Loucy (cell line): Measurements from ENCODE around the gene SLX4IP.

Experiments
- H2AFZ ChIP-seq: fragments of 200-600 bp; sonication (generic); 2 replicates; pipeline ENCODE4 v1.6.0; 2016; ENCODE audit warnings: antibody characterized with exemption, mild to moderate bottlenecking, low read length, moderate library complexity
- H3F3A ChIP-seq: fragments of 200-600 bp; 2 replicates; pipeline ENCODE4 v1.6.0; 2016; ENCODE audit warnings: antibody characterized with exemption, low read depth, mild to moderate bottlenecking
- H3K27me3 ChIP-seq: fragments of 200-600 bp; sonication (generic); 2 replicates; pipeline ENCODE4 v1.6.1; 2014; ENCODE audit warnings: low read length, mild to moderate bottlenecking; ENCODE audit not compliant: insufficient read depth, poor library complexity, severe bottlenecking
- H3K36me3 ChIP-seq: fragments of 200-600 bp; sonication (generic); 2 replicates; pipeline ENCODE4 v1.6.1; 2016; ENCODE audit warnings: low read length; ENCODE audit not compliant: insufficient read depth
- H3K4me1 ChIP-seq: fragments of 200-600 bp; sonication (generic); 2 replicates; pipeline ENCODE4 v1.5.1; 2014; ENCODE audit warnings: low read length, mild to moderate bottlenecking; ENCODE audit not compliant: insufficient read depth, poor library complexity, severe bottlenecking
- H3K4me2 ChIP-seq: fragments of 200-600 bp; sonication (generic); 2 replicates; pipeline ENCODE4 v1.6.0; 2014; ENCODE audit warnings: antibody characterized with exemption, low read length, low read depth, mild to moderate bottlenecking; ENCODE audit not compliant: poor library complexity, severe bottlenecking
- H3K4me3 ChIP-seq: fragments of 200-600 bp; sonication (generic); 2 replicates; pipeline ENCODE4 v1.5.1; 2014; ENCODE audit warnings: low read length, mild to moderate bottlenecking, mixed read lengths; ENCODE audit not compliant: poor library complexity, severe bottlenecking
- H3K79me2 ChIP-seq: fragments of 200-600 bp; sonication (generic); 2 replicates; pipeline ENCODE4 v1.6.1; 2014; ENCODE audit warnings: low read length; ENCODE audit not compliant: insufficient read depth
- H3K9ac ChIP-seq: fragments of 200-600 bp; sonication (generic); 2 replicates; pipeline ENCODE4 v1.6.0; 2014; ENCODE audit warnings: mild to moderate bottlenecking, low read depth, low read length, moderate library complexity; ENCODE audit not compliant: poor library complexity, severe bottlenecking
- H3K9me2 ChIP-seq: fragments of 200-600 bp; sonication (generic); replicated peaks from 2 replicates; pipeline ENCODE4 v1.6.1; 2016; ENCODE audit warnings: low read depth, low read length, mixed read lengths
- H3K9me3 ChIP-seq: fragments of 200-600 bp; sonication (generic); 2 replicates; pipeline ENCODE4 v1.6.1; 2014; ENCODE audit warnings: mild to moderate bottlenecking, antibody characterized with exemption, low read length, low read depth; ENCODE audit not compliant: insufficient read depth
- H4K20me1 ChIP-seq: fragments of 200-600 bp; sonication (generic); 2 replicates; pipeline ENCODE4 v1.6.0; 2014; ENCODE audit warnings: antibody characterized with exemption, low read length, mild to moderate bottlenecking; ENCODE audit not compliant: insufficient read depth, poor library complexity, severe bottlenecking
- EZH2phosphoT487 ChIP-seq: fragments of 200-600 bp; IDR thresholded peaks from 2 replicates; pipeline ENCODE4 v1.6.1; 2018; ENCODE audit warnings: antibody characterized with exemption, mild to moderate bottlenecking, moderate library complexity, borderline replicate concordance
- TF ChIP-seq, protein P1 (sequence below): fragments of 200-600 bp; sonication (generic); conservative IDR thresholded peaks from 2 replicates; pipeline ENCODE4 v1.5.1; 2014; ENCODE audit warnings: mild to moderate bottlenecking, antibody characterized with exemption, low read length

SLX4IP gene

DNA sequence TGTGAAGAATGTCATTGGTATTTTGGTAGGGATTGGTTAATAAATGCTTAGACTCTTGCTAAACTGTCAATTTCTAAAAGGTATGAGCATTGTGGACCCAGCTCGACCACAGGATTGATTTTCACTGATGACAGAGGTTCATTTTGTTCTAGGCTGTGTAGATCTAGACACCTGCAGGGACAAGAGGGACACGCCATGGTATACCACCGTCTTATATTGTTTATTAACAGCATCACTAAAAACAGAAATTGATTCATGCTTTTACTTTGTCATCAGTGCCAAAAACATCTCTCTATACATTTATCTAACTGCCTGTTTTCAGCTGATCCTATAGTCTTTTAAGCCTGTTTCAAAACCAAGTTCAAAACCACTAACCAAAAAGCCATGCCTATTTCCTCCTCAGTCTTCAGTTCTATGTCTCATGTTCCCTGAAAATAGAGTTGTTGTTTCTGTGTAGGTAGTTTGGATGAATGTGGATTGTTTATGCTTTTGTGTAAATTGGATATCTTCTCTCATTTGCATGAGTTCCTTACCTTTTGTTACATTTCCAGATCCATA, 128.9 kb downstream of the SLX4IP start:
- Histone ChIP-seq H3K79me2 (no peaks in the 10 kb centered on the region), H3K4me1 (peaks cover 29% of the 10 kb centered on the region), H2AFZ (no peak overlapping the region), H3K27me3 (no peaks in the 10 kb centered on the region), H3K9me2 (no peaks in the 10 kb centered on the region), H3K4me3 (no peak overlapping the region), H3K9ac (no peak overlapping the region), H3K36me3 (peaks cover 3% of the 10 kb centered on the region; the same call in 1 of the 2 replicates), H4K20me1 (no peaks in the 10 kb centered on the region), H3F3A (no peaks in the 10 kb centered on the region), H3K9me3 (no peaks in the 10 kb centered on the region), H3K4me2 (peak overlapping the region; percentile 23)
- TF ChIP-seq EZH2phosphoT487: no peak
- TF ChIP-seq, protein P1, sequence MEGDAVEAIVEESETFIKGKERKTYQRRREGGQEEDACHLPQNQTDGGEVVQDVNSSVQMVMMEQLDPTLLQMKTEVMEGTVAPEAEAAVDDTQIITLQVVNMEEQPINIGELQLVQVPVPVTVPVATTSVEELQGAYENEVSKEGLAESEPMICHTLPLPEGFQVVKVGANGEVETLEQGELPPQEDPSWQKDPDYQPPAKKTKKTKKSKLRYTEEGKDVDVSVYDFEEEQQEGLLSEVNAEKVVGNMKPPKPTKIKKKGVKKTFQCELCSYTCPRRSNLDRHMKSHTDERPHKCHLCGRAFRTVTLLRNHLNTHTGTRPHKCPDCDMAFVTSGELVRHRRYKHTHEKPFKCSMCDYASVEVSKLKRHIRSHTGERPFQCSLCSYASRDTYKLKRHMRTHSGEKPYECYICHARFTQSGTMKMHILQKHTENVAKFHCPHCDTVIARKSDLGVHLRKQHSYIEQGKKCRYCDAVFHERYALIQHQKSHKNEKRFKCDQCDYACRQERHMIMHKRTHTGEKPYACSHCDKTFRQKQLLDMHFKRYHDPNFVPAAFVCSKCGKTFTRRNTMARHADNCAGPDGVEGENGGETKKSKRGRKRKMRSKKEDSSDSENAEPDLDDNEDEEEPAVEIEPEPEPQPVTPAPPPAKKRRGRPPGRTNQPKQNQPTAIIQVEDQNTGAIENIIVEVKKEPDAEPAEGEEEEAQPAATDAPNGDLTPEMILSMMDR: no peak

DNA sequence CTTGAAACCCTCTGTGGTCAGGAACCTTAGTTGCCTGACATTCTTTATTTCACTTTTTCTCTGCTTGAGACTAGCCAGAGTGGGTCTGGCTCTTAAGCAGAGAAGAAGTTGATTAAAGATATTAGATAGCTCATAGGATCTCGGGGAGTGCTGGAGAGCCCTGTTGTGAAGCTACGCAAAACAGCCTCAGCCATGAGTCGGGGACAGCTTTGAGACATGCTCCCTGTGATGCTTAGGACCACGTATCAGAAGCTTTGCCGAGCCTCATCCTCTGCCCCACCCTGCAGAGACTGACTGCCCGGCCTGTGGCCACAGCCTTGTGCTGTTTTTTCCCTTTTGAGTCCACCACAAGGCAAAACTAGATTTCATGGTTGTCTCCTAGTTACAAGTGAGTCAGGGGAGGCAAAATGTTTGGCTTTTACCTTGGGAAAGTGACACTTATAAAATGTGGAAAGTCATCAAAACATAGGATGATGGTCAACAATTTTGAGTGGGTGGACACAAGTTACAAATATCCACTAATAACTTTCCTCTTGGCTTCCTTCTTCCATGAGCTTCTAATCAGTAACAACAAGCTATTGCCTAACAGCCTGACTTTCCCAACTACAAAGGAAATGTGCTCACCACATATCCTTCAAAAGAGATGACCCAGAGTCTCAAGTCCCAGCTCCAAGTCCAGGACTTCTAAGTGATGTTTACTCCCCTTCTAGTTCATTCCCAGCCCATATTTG, 130.3 kb downstream of the SLX4IP start:
- Histone ChIP-seq H2AFZ (no peak overlapping the region), H3K4me1 (peaks cover 29% of the 10 kb centered on the region), H4K20me1 (no peaks in the 10 kb centered on the region), H3K9ac (no peak overlapping the region), H3K4me2 (no peak overlapping the region), H3K9me2 (no peaks in the 10 kb centered on the region), H3K27me3 (no peaks in the 10 kb centered on the region), H3K9me3 (no peaks in the 10 kb centered on the region), H3K79me2 (no peaks in the 10 kb centered on the region), H3F3A (no peaks in the 10 kb centered on the region), H3K4me3 (no peak overlapping the region), H3K36me3 (peaks cover 6% of the 10 kb centered on the region; the same call in 1 of the 2 replicates)
- TF ChIP-seq, protein P1: no peak
- no peak for TF ChIP-seq EZH2phosphoT487

DNA sequence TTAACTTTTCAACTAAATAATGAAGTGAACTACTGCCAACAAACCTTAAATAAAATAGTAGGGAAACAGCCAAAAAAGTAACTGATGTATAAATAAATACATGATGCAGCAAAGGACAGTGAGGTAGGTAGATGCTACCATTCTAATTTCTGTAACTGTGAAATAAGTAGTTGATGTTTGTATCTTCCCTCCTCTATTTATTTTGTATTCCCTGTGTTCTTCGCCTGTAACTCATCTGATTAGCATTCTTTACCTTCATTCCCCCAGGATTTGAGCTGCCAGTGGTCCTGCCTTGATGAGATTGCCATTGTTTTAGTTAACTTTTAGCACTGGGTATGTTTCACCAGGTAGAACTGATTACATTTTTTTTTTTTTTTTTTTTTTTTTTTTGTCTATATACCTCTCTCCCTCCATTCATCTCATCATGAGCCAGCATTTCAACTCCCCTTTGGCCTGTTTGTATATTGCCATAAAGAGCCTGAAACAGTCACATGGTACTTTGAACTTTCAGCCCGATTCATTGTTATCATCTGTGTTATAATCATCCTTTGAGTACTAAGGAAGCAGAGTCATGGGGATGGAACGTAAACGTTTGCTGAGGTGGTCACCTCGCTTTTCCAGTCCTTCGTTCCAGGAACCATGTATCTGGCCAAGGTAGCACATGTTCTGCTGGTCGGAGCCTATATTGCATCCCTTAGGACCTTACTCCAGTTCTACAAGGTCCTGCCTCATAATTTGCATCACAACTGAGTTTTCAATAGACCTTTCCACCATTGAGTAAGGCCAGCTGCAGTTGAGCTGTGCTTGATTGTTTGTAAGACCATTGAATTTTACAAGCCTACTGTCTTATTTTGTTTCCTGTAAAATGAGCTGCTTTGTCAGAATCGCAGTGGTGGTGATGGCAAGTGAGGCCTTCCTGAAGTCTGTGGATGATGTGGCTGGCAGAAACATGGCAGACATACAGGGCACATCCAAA, 131.1 kb downstream of the SLX4IP start:
- Histone ChIP-seq H3K9ac (no peak overlapping the region), H3K9me2 (no peaks in the 10 kb centered on the region), H3K4me2 (peak overlapping the region; percentile 33), H2AFZ (no peak overlapping the region), H3K79me2 (no peaks in the 10 kb centered on the region), H3K27me3 (no peaks in the 10 kb centered on the region), H3K9me3 (no peaks in the 10 kb centered on the region), H3K4me1 (peaks cover 33% of the 10 kb centered on the region), H3K4me3 (no peak overlapping the region), H3K36me3 (peaks cover 6% of the 10 kb centered on the region; the same call in 1 of the 2 replicates), H3F3A (no peaks in the 10 kb centered on the region), H4K20me1 (no peaks in the 10 kb centered on the region)
- TF ChIP-seq EZH2phosphoT487: no peak
- TF ChIP-seq, protein P1: no peak
